HL-60 (cell line): ENCODE measurements around the gene ITPR3.

Experiments used
- DNase-seq, 2 experiments: peaks; one replicate each; pipeline ENCODE4 v3.0.0-alpha.2; 2010 to 2020; ENCODE audit warnings: low read depth in 1 of 2, low spot score in 1 of 2
- H3K27ac ChIP-seq: fragments of 250-450 bp; sonication (Bioruptor Pico); replicated peaks from 2 replicates; pipeline ENCODE4 v1.5.1; 2020; ENCODE audit warnings: mild to moderate bottlenecking, moderate library complexity
- H3K27me3 ChIP-seq: fragments of 250-450 bp; sonication (Bioruptor Pico); 2 replicates; pipeline ENCODE4 v1.5.1; 2021; ENCODE audit warnings: mild to moderate bottlenecking, moderate library complexity; ENCODE audit not compliant: insufficient read depth, poor library complexity, severe bottlenecking
- H3K4me3 ChIP-seq: replicated peaks from 2 replicates; pipeline ENCODE4 v1.5.1; 2011; ENCODE audit warnings: mild to moderate bottlenecking, control low read depth, low read length; ENCODE audit not compliant: insufficient read depth
- GABPA ChIP-seq: IDR thresholded peaks from 2 replicates; pipeline ENCODE4 v1.6.1; 2012; ENCODE audit warnings: low read depth
- POLR2AphosphoS5 ChIP-seq: IDR thresholded peaks from 2 replicates; pipeline ENCODE4 v1.6.1; 2012; ENCODE audit warnings: low read depth
- SPI1 ChIP-seq: IDR thresholded peaks from 2 replicates; pipeline ENCODE4 v1.6.1; 2012; ENCODE audit warnings: low read depth, mild to moderate bottlenecking, borderline replicate concordance
- TF ChIP-seq, protein P1 (sequence below): IDR thresholded peaks from 2 replicates; pipeline ENCODE4 v1.6.1; 2012; ENCODE audit warnings: low read depth; ENCODE audit not compliant: insufficient replicate concordance
- TF ChIP-seq, protein P2 (sequence below): IDR thresholded peaks from one replicate; pipeline ENCODE4 v1.5.1; 2011; ENCODE audit warnings: low read length, control low read depth, inconsistent platforms; ENCODE audit not compliant: insufficient read depth

The ITPR3 gene

GRCh38 chr6:33677689-33678088, 56.6 kb downstream of the ITPR3 start:
- DNase-seq = no peak
- Histone ChIP-seq H3K27me3 (no peaks in the 10 kb centered on the region), H3K27ac (no peak overlapping the region), H3K4me3 (no peak overlapping the region)
- TF ChIP-seq SPI1 = no peak
- no peak for TF ChIP-seq POLR2AphosphoS5
- TF ChIP-seq, protein P1, sequence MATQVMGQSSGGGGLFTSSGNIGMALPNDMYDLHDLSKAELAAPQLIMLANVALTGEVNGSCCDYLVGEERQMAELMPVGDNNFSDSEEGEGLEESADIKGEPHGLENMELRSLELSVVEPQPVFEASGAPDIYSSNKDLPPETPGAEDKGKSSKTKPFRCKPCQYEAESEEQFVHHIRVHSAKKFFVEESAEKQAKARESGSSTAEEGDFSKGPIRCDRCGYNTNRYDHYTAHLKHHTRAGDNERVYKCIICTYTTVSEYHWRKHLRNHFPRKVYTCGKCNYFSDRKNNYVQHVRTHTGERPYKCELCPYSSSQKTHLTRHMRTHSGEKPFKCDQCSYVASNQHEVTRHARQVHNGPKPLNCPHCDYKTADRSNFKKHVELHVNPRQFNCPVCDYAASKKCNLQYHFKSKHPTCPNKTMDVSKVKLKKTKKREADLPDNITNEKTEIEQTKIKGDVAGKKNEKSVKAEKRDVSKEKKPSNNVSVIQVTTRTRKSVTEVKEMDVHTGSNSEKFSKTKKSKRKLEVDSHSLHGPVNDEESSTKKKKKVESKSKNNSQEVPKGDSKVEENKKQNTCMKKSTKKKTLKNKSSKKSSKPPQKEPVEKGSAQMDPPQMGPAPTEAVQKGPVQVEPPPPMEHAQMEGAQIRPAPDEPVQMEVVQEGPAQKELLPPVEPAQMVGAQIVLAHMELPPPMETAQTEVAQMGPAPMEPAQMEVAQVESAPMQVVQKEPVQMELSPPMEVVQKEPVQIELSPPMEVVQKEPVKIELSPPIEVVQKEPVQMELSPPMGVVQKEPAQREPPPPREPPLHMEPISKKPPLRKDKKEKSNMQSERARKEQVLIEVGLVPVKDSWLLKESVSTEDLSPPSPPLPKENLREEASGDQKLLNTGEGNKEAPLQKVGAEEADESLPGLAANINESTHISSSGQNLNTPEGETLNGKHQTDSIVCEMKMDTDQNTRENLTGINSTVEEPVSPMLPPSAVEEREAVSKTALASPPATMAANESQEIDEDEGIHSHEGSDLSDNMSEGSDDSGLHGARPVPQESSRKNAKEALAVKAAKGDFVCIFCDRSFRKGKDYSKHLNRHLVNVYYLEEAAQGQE = no peak
- TF ChIP-seq GABPA = no peak
- TF ChIP-seq, protein P2, sequence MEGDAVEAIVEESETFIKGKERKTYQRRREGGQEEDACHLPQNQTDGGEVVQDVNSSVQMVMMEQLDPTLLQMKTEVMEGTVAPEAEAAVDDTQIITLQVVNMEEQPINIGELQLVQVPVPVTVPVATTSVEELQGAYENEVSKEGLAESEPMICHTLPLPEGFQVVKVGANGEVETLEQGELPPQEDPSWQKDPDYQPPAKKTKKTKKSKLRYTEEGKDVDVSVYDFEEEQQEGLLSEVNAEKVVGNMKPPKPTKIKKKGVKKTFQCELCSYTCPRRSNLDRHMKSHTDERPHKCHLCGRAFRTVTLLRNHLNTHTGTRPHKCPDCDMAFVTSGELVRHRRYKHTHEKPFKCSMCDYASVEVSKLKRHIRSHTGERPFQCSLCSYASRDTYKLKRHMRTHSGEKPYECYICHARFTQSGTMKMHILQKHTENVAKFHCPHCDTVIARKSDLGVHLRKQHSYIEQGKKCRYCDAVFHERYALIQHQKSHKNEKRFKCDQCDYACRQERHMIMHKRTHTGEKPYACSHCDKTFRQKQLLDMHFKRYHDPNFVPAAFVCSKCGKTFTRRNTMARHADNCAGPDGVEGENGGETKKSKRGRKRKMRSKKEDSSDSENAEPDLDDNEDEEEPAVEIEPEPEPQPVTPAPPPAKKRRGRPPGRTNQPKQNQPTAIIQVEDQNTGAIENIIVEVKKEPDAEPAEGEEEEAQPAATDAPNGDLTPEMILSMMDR = no peak

- Histone ChIP-seq H3K4me3 (no peak overlapping the region), H3K27me3 (no peaks in the 10 kb centered on the region), H3K27ac (no peak overlapping the region)
- no peak for DNase-seq
- TF ChIP-seq SPI1 (no peak), POLR2AphosphoS5 (no peak)
Observed at GRCh38 chr6:33678233-33678931, 57.3 kb downstream of the ITPR3 start.

GRCh38 chr6:33678932-33679490, 57.9 kb downstream of the ITPR3 start:
- Histone ChIP-seq H3K4me3 (no peak overlapping the region), H3K27me3 (no peaks in the 10 kb centered on the region), H3K27ac (no peak overlapping the region)
- no peak for DNase-seq
- TF ChIP-seq SPI1 = no peak
- TF ChIP-seq, protein P1 = no peak
- no peak for TF ChIP-seq POLR2AphosphoS5
- TF ChIP-seq, protein P2 = no peak
- no peak for TF ChIP-seq GABPA

GRCh38 chr6:33679761-33680160, 58.6 kb downstream of the ITPR3 start:
- TF ChIP-seq GABPA = no peak
- TF ChIP-seq, protein P2 = no peak
- no peak for TF ChIP-seq POLR2AphosphoS5
- TF ChIP-seq, protein P1 = no peak
- TF ChIP-seq SPI1 = no peak
- Histone ChIP-seq H3K27ac (no peak overlapping the region), H3K27me3 (no peaks in the 10 kb centered on the region), H3K4me3 (no peak overlapping the region)
- no peak for DNase-seq
